M059J (cell line): Measurements from ENCODE around the gene TTC9. TPM values are rescaled to one million over a fixed set of nuclear protein-coding genes. Genes with fewer than 3 reads are reported as not detected.

ENCODE experiments used
- DNase-seq: peaks from one replicate; pipeline ENCODE4 v3.0.0-alpha.2; 2012; ENCODE audit warnings: low read depth
- total RNA-seq: library from RNA; depleted of rRNA; stranded (reverse); fragments of >200 nt; shearing (Covaris generic); gene quantifications from 2 replicates; pipeline ENCODE4 v1.2.3, GENCODE V29; 2014

The TTC9 gene
- total RNA-seq, 1 experiment from 2014 or later: 0.07 TPM

- DNase-seq: no peak
Measured at GRCh38 chr14:70645892-70646291, 4.2 kb downstream of the TTC9 start.

GRCh38 chr14:70646705-70647104 lies 5.0 kb downstream of the TTC9 start:
- no peak for DNase-seq

GRCh38 chr14:70648346-70648745 lies 6.6 kb downstream of the TTC9 start:
- no peak for DNase-seq

- DNase-seq: no peak
Measured at GRCh38 chr14:70649803-70650202, 8.1 kb downstream of the TTC9 start.

GRCh38 chr14:70651522-70651921 lies 9.8 kb downstream of the TTC9 start:
- DNase-seq: no peak

- peak; percentile 10 for DNase-seq
Measured at GRCh38 chr14:70652871-70653270, 11.2 kb downstream of the TTC9 start.

- DNase-seq: no peak
Measured at GRCh38 chr14:70653662-70654061, 11.9 kb downstream of the TTC9 start.

GRCh38 chr14:70654632-70655031 lies 12.9 kb downstream of the TTC9 start:
- no peak for DNase-seq

GRCh38 chr14:70655110-70655826 lies 13.6 kb downstream of the TTC9 start:
- no peak for DNase-seq

GRCh38 chr14:70658899-70659298 lies 17.2 kb downstream of the TTC9 start:
- DNase-seq: no peak

GRCh38 chr14:70660967-70661893 lies 19.5 kb downstream of the TTC9 start:
- no peak for DNase-seq

GRCh38 chr14:70662080-70662479 lies 20.4 kb downstream of the TTC9 start:
- DNase-seq: no peak

- DNase-seq: no peak
Measured at GRCh38 chr14:70662816-70663215, 21.1 kb downstream of the TTC9 start.

- peak; percentile 22 for DNase-seq
Measured at GRCh38 chr14:70663707-70664179, 22.0 kb downstream of the TTC9 start.

- no peak for DNase-seq
Measured at GRCh38 chr14:70664698-70665447, 23.2 kb downstream of the TTC9 start.

- peak; percentile 59 for DNase-seq
Measured at GRCh38 chr14:70665448-70666360, 24.0 kb downstream of the TTC9 start.

GRCh38 chr14:70666361-70666686 lies 24.6 kb downstream of the TTC9 start:
- no peak for DNase-seq

GRCh38 chr14:70670992-70671651 lies 29.4 kb downstream of the TTC9 start:
- DNase-seq: peak; percentile 14

GRCh38 chr14:70671652-70672644 lies 30.2 kb downstream of the TTC9 start:
- no peak for DNase-seq
